ENCODE results near the gene PRR19. TPM values are rescaled to one million over a fixed set of nuclear protein-coding genes. Genes with fewer than 3 reads are reported as not detected.

PRR19 gene
- total and polyA plus RNA-seq, 2 donors (not counting 1 experiment from before 2014, with no cell fraction given): 0.39 to 0.54 TPM

GRCh38 chr19:42287827-42288107 lies 14.2 kb upstream of the PRR19 start:
- ATAC-seq (ENCODE audit: low read depth) (no peak), DNase-seq (no peak)
- Histone ChIP-seq H3K4me3 (ENCODE audit: control extremely low read depth in 1 of 5, extremely low read depth in 1 of 5, insufficient read depth in 1 of 5, low read depth in 2 of 5, low read length in 4 of 5) (no peak overlapping the region), H3K4me2 (replicated peaks; ENCODE audit: low read depth, low read length, poor library complexity, severe bottlenecking) (no peak overlapping the region), H3K27ac (ENCODE audit: low read length in 2 of 2) (no peak overlapping the region), H3K9me3 (ENCODE audit: control extremely low read depth in 1 of 3, control insufficient read depth in 2 of 3, insufficient read depth in 1 of 3, low read length in 2 of 3) (no peaks in the 10 kb centered on the region), H4K20me1 (ENCODE audit: control insufficient read depth, insufficient read depth, low read length, poor library complexity, severe bottlenecking) (peaks cover 46% of the 10 kb centered on the region), H3K79me2 (ENCODE audit: control insufficient read depth, insufficient read depth, low read length) (peaks cover 18% of the 10 kb centered on the region), H2AFZ (ENCODE audit: insufficient read depth, low read depth, low read length, poor library complexity, severe bottlenecking) (no peak overlapping the region), H3K27me3 (replicated peaks in 1 of 4; ENCODE audit: control extremely low read depth in 1 of 4, control insufficient read depth in 3 of 4, insufficient read depth in 4 of 4, low read length in 3 of 4) (no peaks in the 10 kb centered on the region), H3K4me1 (ENCODE audit: control insufficient read depth in 2 of 2, insufficient read depth in 2 of 2, low read length in 2 of 2) (peaks cover 25 to 31% of the 10 kb centered on the region in 2 donors), H3K36me3 (replicated peaks in 1 of 2; ENCODE audit: control extremely low read depth in 1 of 2, control insufficient read depth in 1 of 2, extremely low read depth in 1 of 2, insufficient read depth in 2 of 2, low read length in 1 of 2) (peaks cover 1 to 60% of the 10 kb centered on the region in 2 experiments), H3K9ac (ENCODE audit: low read length) (no peak overlapping the region)
- H3K4me1 Mint-ChIP-seq: peaks cover 24% of the 10 kb centered on the region
- WGBS (ENCODE audit: insufficient coverage): 97% methylated on average over 8 of the region's 10 CpGs
- intact Hi-C loops (cut with micrococcal nuclease): no loop called here
- CTCF ChIA-PET: interaction anchor here (1.2 to 2.9 kb wide), 4 partner anchors 8 to 178 kb away, joined by 3 to 12 read pairs (median 7); partner anchors contain the start of gene POU2F2
- H3K27me3 Mint-ChIP-seq: no peaks in the 10 kb centered on the region
- H3K4me3 Mint-ChIP-seq: no peak overlapping the region
- no peaks in the 10 kb centered on the region for H3K9me3 Mint-ChIP-seq (ENCODE audit: insufficient read depth)
- TF ChIP-seq EZH2 (IDR thresholded peaks at IDR 0.05; ENCODE audit: borderline replicate concordance, insufficient read depth, low read depth, low read length, poor library complexity, severe bottlenecking) (no peak), CTCF (IDR thresholded peaks at IDR 0.05) (no peak)
- POLR2A ChIA-PET: interaction anchor here (0.7 kb wide), 1 partner anchor 157 kb away, joined by 3 read pairs; no protein-coding TSS in a partner anchor
- H3K27ac Mint-ChIP-seq: peak overlapping the region; percentile 26

GRCh38 chr19:42288387-42288786 lies 13.5 kb upstream of the PRR19 start:
- WGBS (ENCODE audit: insufficient coverage): 93% methylated on average over 3 of the region's 4 CpGs
- no peak overlapping the region for H3K9ac ChIP-seq (ENCODE audit: low read length)
- no peak for DNase-seq
- H2AFZ ChIP-seq (ENCODE audit: insufficient read depth, low read depth, low read length, poor library complexity, severe bottlenecking): no peak overlapping the region
- TF ChIP-seq CTCF (IDR thresholded peaks at IDR 0.05): no peak
- TF ChIP-seq EZH2 (IDR thresholded peaks at IDR 0.05; ENCODE audit: borderline replicate concordance, insufficient read depth, low read depth, low read length, poor library complexity, severe bottlenecking): no peak
- H3K27ac ChIP-seq (ENCODE audit: low read length in 2 of 2): no peak overlapping the region
- no peak overlapping the region for H3K4me2 ChIP-seq (replicated peaks; ENCODE audit: low read depth, low read length, poor library complexity, severe bottlenecking)
- H3K4me1 ChIP-seq (ENCODE audit: control insufficient read depth in 2 of 2, insufficient read depth in 2 of 2, low read length in 2 of 2): peaks cover 19 to 25% of the 10 kb centered on the region in 2 donors
- peaks cover 18% of the 10 kb centered on the region for H3K79me2 ChIP-seq (ENCODE audit: control insufficient read depth, insufficient read depth, low read length)
- H3K36me3 ChIP-seq (replicated peaks in 1 of 2; ENCODE audit: control extremely low read depth in 1 of 2, control insufficient read depth in 1 of 2, extremely low read depth in 1 of 2, insufficient read depth in 2 of 2, low read length in 1 of 2): peaks cover 1 to 66% of the 10 kb centered on the region in 2 experiments
- H4K20me1 ChIP-seq (ENCODE audit: control insufficient read depth, insufficient read depth, low read length, poor library complexity, severe bottlenecking): peaks cover 46% of the 10 kb centered on the region
- intact Hi-C loops (cut with micrococcal nuclease): no loop called here
- Mint-ChIP-seq H3K27me3 (no peaks in the 10 kb centered on the region), H3K4me3 (no peak overlapping the region), H3K27ac (no peak overlapping the region), H3K9me3 (ENCODE audit: insufficient read depth) (no peaks in the 10 kb centered on the region), H3K4me1 (peaks cover 26% of the 10 kb centered on the region)
- POLR2A ChIA-PET: no interaction called here
- ATAC-seq (ENCODE audit: low read depth): no peak
- H3K4me3 ChIP-seq (ENCODE audit: control extremely low read depth in 1 of 5, extremely low read depth in 1 of 5, insufficient read depth in 1 of 5, low read depth in 2 of 5, low read length in 4 of 5): no peak overlapping the region
- no peaks in the 10 kb centered on the region for H3K9me3 ChIP-seq (ENCODE audit: control extremely low read depth in 1 of 3, control insufficient read depth in 2 of 3, insufficient read depth in 1 of 3, low read length in 2 of 3)
- no peaks in the 10 kb centered on the region for H3K27me3 ChIP-seq (replicated peaks in 1 of 4; ENCODE audit: control extremely low read depth in 1 of 4, control insufficient read depth in 3 of 4, insufficient read depth in 4 of 4, low read length in 3 of 4)
- CTCF ChIA-PET: interaction anchor here (0.7 to 2.9 kb wide), 8 partner anchors 8 to 179 kb away, joined by 3 to 12 read pairs (median 4); partner anchors contain the start of genes POU2F2 and PRR19

All from B cell (primary cell).